GM21529 (cell line): ENCODE measurements around the gene PPP2R5B.
A peak's percentile ranks its signal among the peaks of the same experiment; 100 is the strongest.

Source experiments
- ATAC-seq: cut with Tn5 transposase; IDR thresholded peaks from one replicate; pipeline ENCODE4 v1.9.1; 2021; ENCODE audit not compliant: unreplicated experiment

PPP2R5B gene

GRCh38 chr11:64888729-64889511 is 35.6 kb upstream of the PPP2R5B start:
- no peak for ATAC-seq

- ATAC-seq, result no peak
Observed at GRCh38 chr11:64890522-64890939, 34.0 kb upstream of the PPP2R5B start.

GRCh38 chr11:64891215-64891848 is 33.2 kb upstream of the PPP2R5B start:
- ATAC-seq, result no peak

- ATAC-seq, result no peak
Observed at GRCh38 chr11:64891880-64892279, 32.6 kb upstream of the PPP2R5B start.

GRCh38 chr11:64892411-64892831 is 32.1 kb upstream of the PPP2R5B start:
- ATAC-seq, result no peak

- ATAC-seq, result no peak
Observed at GRCh38 chr11:64892838-64893193, 31.7 kb upstream of the PPP2R5B start.

- no peak for ATAC-seq
Observed at GRCh38 chr11:64893194-64894069, 31.1 kb upstream of the PPP2R5B start.

- peak; percentile 61 for ATAC-seq
Observed at GRCh38 chr11:64894070-64894811, 30.2 kb upstream of the PPP2R5B start.

- no peak for ATAC-seq
Observed at GRCh38 chr11:64894812-64895452, 29.6 kb upstream of the PPP2R5B start.

- no peak for ATAC-seq
Observed at GRCh38 chr11:64896448-64897022, 28.0 kb upstream of the PPP2R5B start.

GRCh38 chr11:64897381-64898075 is 27.0 kb upstream of the PPP2R5B start:
- ATAC-seq, result no peak

GRCh38 chr11:64898076-64898445 is 26.4 kb upstream of the PPP2R5B start:
- no peak for ATAC-seq

- ATAC-seq, result no peak
Observed at GRCh38 chr11:64898541-64898940, 25.9 kb upstream of the PPP2R5B start.

GRCh38 chr11:64900263-64900678 is 24.2 kb upstream of the PPP2R5B start:
- ATAC-seq, result no peak

- ATAC-seq, result no peak
Observed at GRCh38 chr11:64900774-64901173, 23.7 kb upstream of the PPP2R5B start.

- no peak for ATAC-seq
Observed at GRCh38 chr11:64902102-64902900, 22.2 kb upstream of the PPP2R5B start.

GRCh38 chr11:64903291-64903833 is 21.1 kb upstream of the PPP2R5B start:
- no peak for ATAC-seq

GRCh38 chr11:64905516-64906313 is 18.8 kb upstream of the PPP2R5B start:
- no peak for ATAC-seq
